ENCODE results near the gene NCOA7.
"Not testable (repeated sequence)": the region's sequence is repeated elsewhere in the genome, so short reads cannot be mapped to it uniquely, and the experiment has no call there.

NCOA7 gene

DNA sequence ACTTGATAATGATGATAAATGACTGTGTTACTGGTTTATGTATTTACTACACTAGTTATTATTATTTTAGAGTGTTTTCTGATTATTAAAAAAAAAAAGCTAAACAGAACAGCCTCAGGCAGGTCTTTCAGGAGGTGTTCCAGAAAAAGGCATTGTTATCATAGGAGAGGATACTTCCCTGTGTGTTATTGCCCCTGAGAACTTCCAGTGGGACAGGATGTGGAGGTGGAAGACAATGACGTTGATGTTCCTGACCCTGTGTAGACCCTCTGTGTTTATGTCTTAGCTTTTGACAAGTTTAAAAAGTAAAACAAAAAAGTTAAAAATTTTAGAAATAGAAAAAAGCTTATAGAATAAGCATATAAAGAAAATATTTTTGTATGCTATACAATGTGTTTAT, 49.1 kb downstream of the NCOA7 start:
- no peak for TF ChIP-seq POLR2A (IDR thresholded peaks at IDR 0.05; ENCODE audit: low read depth, low read length)
- FAIRE-seq (no peak), DNase-seq (ENCODE audit: insufficient read length, low spot score) (no peak)

DNA sequence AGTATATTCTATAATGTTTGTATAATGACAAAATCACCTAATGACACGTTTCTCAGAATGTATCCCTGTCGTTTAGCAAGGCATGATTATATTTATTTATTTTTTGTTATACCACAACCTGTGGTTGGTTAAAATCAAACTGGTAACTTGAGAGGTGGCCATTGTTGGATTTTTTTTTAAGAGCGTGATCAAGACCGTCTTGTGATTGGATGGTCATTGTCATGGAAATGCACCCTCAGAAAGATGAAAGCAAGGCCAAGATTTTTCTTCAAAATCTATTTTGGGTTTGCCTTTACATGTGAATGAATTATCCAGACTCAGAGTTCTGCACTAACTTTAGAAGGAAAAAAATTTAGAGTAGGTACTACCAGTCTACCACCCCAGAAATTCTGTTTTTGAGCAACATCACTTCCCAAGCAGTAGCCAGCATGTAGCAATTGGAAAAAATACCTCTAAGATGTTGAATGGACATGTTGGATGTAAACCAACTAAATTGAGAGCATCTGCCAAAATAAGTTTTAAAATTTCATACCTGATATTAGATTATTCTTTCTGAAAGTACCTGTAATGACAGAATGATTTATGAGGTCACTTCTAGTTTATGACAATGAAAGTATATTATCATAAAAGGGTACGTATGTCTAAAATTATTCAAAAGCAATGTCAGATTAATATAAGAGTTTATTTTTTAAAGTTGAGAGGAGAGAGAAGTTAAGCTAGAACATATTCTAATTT, 50.8 kb downstream of the NCOA7 start:
- DNase-seq (ENCODE audit: insufficient read length, low spot score) = no peak
- no peak for TF ChIP-seq POLR2A (IDR thresholded peaks at IDR 0.05; ENCODE audit: low read depth, low read length)
- no peak for FAIRE-seq

GRCh38 chr6:125842091-125842626, 51.4 kb downstream of the NCOA7 start:
- DNase-seq (ENCODE audit: insufficient read length, low spot score) (no peak), FAIRE-seq (no peak)
- TF ChIP-seq POLR2A (IDR thresholded peaks at IDR 0.05; ENCODE audit: low read depth, low read length) = no peak

DNA sequence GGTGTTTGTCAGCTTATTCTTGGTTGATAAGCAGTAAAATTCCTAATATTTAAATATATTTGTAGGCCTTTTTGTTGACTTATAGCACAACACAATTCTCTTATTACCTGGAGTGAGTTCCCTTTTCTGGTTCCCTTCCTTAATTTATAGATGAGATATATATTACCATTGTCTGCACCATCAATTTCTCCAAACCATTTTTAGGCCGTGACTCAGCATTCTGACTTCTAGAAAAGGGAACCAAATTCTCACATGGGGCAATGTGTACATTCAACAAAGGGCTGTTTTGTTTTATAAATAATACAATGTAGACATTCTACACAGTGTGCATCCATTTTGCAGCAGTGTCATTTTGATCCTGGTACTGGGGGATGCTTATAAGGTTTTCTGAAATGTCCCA, 52.8 kb downstream of the NCOA7 start:
- FAIRE-seq = no peak
- DNase-seq (ENCODE audit: insufficient read length, low spot score) = no peak
- TF ChIP-seq POLR2A (IDR thresholded peaks at IDR 0.05; ENCODE audit: low read depth, low read length) = no peak

- TF ChIP-seq POLR2A (IDR thresholded peaks at IDR 0.05; ENCODE audit: low read depth, low read length) = no peak
- DNase-seq (ENCODE audit: insufficient read length, low spot score) (no peak), FAIRE-seq (no peak)
These were observed 54.2 kb downstream of the NCOA7 start for GRCh38 chr6:125844989-125845388.

DNA sequence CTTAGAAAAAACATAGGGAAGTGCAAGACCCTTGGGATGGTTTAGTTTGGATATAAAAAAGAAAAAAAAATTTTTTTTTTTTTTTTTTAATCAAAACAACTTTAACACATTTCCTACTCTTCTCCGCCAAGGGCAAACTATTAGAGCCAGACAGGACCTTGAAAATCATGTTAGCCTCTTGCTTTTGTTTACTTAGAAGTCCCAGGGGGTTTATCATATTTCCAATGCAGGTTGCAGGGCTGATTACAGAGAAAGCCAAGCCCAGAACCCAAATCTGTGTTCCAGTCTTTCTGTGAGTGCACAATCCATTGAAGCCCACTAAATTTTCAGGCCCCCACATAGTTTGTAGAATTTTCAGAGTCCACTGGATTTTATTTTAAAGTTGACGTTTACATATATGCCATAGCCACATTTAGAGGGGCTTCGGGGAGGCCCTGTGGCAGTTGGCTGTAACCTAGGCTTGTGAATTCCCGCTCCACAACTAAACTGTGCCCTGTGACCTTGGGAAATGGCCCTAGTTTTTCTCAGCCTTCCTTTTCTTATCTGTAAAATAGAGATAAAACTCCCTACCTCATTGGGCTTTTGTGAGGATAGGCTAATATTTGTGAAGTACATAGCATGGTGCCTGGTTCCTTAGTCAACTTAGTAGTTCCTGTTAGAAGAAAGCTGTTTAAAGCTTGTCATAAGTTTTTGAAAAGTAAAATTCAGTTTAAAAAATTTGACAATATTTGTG, 55.7 kb downstream of the NCOA7 start:
- DNase-seq (ENCODE audit: insufficient read length, low spot score) (no peak), FAIRE-seq (no peak)
- TF ChIP-seq POLR2A (IDR thresholded peaks at IDR 0.05; ENCODE audit: low read depth, low read length) = no peak

DNA sequence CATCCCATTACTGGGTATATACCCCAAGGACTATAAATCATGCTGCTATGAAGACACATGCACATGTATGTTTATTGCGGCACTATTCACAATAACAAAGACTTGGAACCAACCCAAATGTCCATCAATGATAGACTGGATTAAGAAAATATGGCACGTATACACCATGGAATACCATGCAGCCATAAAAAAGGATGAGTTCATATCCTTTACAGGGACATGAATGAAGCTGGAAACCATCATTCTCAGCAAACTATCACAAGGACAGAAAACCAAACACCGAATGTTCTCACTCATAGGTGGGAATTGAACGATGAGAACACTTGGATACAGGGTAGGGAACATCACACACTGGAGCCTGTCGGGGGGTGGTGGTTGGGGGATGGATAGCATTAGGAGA, 57.5 kb downstream of the NCOA7 start:
- FAIRE-seq; DNase-seq (ENCODE audit: insufficient read length, low spot score): not testable (repeated sequence)

DNA sequence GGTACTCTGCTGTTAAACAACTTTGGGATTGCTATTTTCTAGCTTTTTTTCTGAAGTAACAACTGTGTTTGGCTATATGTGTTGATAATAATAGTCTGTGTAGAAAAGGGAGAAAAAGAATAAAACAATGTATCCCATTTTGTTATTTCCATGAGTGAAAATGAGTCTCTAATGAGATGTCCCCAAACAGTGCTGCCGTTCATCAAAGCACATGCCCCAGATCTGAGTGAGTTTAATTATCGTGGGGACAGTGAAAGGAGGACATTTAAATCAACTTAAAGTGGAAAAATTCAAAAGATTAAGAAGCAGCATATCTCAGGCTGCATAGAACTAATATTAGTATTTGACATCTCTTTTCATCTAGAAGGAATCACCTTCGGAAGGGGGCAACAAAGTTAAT, 59.6 kb downstream of the NCOA7 start:
- no peak for FAIRE-seq

DNA sequence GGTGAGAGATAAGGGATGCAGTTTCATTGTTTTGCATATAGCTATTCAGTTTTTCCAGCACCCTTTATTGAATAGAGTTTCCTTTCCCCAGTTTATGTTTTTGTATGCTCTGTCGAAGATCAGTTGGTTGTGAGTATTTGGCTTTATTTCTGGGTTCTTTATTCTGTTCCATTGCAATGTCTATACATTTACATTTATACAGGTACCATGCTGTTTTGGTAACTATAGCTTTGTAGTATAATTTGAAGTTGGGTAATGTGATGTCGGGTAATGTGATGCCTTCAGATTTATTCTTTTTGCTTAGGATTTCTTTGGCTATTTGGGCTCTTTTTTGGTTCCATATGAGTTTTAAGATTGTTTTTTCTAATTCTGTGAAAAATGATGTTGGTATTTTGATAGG, 61.8 kb downstream of the NCOA7 start:
- FAIRE-seq = no peak
- no peak for TF ChIP-seq POLR2A (IDR thresholded peaks at IDR 0.05; ENCODE audit: low read depth, low read length)
- no peak for DNase-seq (ENCODE audit: insufficient read length, low spot score)

More for the DNA sequence above, 59.6 kb downstream of the NCOA7 start:
- DNase-seq (ENCODE audit: insufficient read length, low spot score) = no peak
- no peak for TF ChIP-seq POLR2A (IDR thresholded peaks at IDR 0.05; ENCODE audit: low read depth, low read length)

- FAIRE-seq (no peak), DNase-seq (ENCODE audit: insufficient read length, low spot score) (no peak)
- no peak for TF ChIP-seq POLR2A (IDR thresholded peaks at IDR 0.05; ENCODE audit: low read depth, low read length)
These were observed 62.4 kb downstream of the NCOA7 start for GRCh38 chr6:125853168-125853567.

DNA sequence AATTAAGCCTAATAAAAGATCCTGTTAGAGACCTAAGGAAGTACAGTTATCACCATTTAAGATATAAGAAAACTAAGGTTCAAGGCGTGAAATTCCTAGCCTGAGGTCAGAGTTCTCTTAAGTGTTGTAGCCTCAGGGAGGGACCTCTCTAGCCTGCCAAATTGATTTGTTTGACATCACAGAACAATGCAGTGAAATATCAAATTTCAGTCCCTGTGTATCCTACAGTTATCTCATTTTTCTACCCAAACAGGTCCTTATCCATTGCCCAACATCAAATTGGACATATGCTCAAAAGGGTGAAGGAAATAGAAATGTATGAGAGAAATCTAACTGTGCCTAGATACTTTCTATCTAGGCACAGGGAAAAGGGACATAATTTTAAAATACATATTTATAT, 63.0 kb downstream of the NCOA7 start:
- TF ChIP-seq POLR2A (IDR thresholded peaks at IDR 0.05; ENCODE audit: low read depth, low read length) = no peak
- DNase-seq (ENCODE audit: insufficient read length, low spot score) = no peak
- FAIRE-seq = no peak

DNA sequence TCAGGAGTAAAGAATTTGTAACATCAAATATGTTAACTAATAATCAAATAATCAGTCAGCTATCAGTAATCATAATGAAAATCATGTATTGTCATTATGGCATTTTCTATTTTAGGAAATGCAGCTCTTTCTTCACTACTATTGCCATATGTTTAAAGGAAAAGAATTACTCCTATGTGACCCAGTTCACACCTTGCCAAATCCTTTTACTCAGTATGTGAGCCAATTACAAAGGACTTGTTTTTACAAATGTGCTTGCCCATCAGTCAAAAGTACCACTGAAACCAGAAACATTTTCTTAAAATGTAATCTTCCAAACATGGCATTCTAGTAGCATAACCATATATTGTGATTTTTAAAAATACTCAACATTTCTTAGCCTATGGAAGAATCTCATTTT, 63.6 kb downstream of the NCOA7 start:
- no peak for TF ChIP-seq POLR2A (IDR thresholded peaks at IDR 0.05; ENCODE audit: low read depth, low read length)
- FAIRE-seq (no peak), DNase-seq (ENCODE audit: insufficient read length, low spot score) (no peak)

- TF ChIP-seq POLR2A (IDR thresholded peaks at IDR 0.05; ENCODE audit: low read depth, low read length) = no peak
- DNase-seq (ENCODE audit: insufficient read length, low spot score) (no peak), FAIRE-seq (no peak)
These were observed 65.0 kb downstream of the NCOA7 start for GRCh38 chr6:125855783-125856182.

- FAIRE-seq (no peak), DNase-seq (ENCODE audit: insufficient read length, low spot score) (no peak)
- no peak for TF ChIP-seq POLR2A (IDR thresholded peaks at IDR 0.05; ENCODE audit: low read depth, low read length)
These were observed 67.1 kb downstream of the NCOA7 start for GRCh38 chr6:125857846-125858245.
